Esophagus muscularis mucosa (tissue), 3 donors: ENCODE results near the gene ST7.

Experiments used
- POLR2A ChIP-seq: fragments of 450-650 bp; IDR thresholded peaks from one replicate; pipeline ENCODE4 v1.6.1; 2017; ENCODE audit warnings: antibody characterized with exemption, moderate library complexity, mild to moderate bottlenecking, low read depth
- TF ChIP-seq, protein P1 (sequence below), 3 experiments: fragments of 200-600 bp in 2 of 3; fragments of 450-650 bp in 1 of 3; sonication (generic) in 2 of 3; IDR thresholded peaks; one replicate each; pipeline ENCODE4 v1.5.1; 2017 to 2019; ENCODE audit warnings: antibody characterized with exemption in 3 of 3, mild to moderate bottlenecking in 2 of 3, moderate library complexity in 1 of 3

GRCh38 chr7:117036836-117037235 lies 83.5 kb downstream of the ST7 start:
- TF ChIP-seq, protein P1, sequence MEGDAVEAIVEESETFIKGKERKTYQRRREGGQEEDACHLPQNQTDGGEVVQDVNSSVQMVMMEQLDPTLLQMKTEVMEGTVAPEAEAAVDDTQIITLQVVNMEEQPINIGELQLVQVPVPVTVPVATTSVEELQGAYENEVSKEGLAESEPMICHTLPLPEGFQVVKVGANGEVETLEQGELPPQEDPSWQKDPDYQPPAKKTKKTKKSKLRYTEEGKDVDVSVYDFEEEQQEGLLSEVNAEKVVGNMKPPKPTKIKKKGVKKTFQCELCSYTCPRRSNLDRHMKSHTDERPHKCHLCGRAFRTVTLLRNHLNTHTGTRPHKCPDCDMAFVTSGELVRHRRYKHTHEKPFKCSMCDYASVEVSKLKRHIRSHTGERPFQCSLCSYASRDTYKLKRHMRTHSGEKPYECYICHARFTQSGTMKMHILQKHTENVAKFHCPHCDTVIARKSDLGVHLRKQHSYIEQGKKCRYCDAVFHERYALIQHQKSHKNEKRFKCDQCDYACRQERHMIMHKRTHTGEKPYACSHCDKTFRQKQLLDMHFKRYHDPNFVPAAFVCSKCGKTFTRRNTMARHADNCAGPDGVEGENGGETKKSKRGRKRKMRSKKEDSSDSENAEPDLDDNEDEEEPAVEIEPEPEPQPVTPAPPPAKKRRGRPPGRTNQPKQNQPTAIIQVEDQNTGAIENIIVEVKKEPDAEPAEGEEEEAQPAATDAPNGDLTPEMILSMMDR (IDR thresholded peaks at IDR 0.05), result no peak
- no peak for TF ChIP-seq POLR2A
